SIG-M5 treated with dmso at 0.1 percent for 504 hours (cell line): ENCODE results near the gene CDH19.
"Not testable (repeated sequence)": the region's sequence is repeated elsewhere in the genome, so short reads cannot be mapped to it uniquely, and the experiment has no call there.

Experiments
- DNase-seq: peaks from one replicate; lab custom pipeline; 2025; ENCODE audit not compliant: unreplicated experiment; lab: John Stamatoyannopoulos, UW

Gene CDH19

GRCh38 chr18:66466184-66466583, 137.7 kb downstream of the CDH19 start:
- not testable (repeated sequence) for DNase-seq

DNA sequence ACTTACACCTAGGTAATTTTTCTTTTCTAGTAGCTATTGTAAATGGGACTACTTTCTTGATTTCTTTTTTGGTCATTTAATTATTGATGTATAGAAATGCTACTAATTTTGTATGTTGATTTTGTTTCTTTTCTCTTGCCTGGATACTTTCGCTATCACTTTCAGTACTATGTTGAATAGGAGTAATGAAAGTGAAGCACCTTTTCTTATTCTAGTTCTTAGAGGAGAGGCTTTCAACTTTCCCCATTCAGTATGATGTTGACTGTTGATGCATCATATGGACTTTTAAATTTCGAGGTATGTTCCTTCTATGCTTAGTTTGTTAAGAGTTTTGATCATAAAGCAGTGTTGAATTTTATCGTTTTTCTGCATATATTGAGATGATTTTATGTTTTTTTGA, 142.5 kb downstream of the CDH19 start:
- no peak for DNase-seq

DNA sequence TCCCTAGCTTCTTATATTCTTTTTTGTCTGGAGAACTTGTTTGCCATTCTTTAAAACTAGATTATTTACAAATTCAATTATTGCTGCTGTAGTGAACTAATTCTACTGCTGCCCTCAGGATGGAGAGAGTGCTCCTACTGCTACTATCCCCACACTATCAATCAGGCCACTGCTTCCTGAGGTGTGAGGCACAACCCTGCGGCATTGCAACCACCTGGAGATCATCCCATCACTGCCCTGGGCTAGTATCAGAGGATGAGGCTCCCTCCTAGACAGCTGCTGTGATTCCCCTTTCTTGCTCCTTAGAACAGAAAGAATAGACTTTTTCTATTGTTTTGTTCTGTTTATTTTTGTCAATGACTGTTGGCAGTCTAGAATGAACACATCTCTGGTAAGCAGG, 146.6 kb downstream of the CDH19 start:
- DNase-seq: no peak
